AML-193 (cell line): ENCODE measurements around the gene ENO2.

Experiments used
- DNase-seq, 2 experiments: peaks; one replicate each; lab custom pipeline; 2025; lab: John Stamatoyannopoulos, UW

Gene ENO2

DNA sequence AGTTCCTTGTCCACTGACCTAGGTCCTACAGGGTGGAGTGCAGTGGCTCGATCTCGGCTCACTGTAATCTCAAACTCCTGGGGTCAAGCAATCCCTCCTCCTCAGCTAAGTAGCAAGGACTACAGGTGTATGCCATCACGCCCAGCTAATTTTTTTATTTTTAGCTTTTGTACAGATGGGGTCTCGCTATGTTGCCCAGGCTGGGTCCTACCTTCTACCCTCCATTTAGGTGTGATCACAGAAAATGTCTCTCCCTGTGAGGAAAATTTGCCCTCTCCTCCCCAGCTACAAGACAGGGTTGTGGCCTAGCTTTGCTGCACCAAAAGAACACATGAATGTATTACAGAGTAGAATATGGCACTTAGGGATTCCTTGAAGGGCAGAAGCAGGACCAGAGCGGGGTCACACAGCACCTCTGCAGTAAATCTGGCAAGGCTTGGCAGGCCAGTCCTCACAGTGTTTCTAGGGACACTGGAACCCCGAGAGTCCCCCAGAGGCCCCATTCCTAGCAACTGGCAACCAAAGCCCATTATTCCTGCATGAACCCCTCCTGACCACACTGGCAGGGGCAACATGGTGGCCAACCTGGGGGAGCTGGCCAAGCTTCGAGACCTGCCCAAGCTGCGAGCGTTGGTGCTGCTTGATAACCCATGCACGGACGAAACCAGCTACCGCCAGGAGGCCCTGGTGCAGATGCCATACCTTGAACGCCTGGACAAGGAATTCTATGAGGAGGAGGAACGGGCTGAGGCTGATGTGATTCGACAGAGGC is 2.0 kb upstream of the ENO2 start:
- no peak for DNase-seq

DNA sequence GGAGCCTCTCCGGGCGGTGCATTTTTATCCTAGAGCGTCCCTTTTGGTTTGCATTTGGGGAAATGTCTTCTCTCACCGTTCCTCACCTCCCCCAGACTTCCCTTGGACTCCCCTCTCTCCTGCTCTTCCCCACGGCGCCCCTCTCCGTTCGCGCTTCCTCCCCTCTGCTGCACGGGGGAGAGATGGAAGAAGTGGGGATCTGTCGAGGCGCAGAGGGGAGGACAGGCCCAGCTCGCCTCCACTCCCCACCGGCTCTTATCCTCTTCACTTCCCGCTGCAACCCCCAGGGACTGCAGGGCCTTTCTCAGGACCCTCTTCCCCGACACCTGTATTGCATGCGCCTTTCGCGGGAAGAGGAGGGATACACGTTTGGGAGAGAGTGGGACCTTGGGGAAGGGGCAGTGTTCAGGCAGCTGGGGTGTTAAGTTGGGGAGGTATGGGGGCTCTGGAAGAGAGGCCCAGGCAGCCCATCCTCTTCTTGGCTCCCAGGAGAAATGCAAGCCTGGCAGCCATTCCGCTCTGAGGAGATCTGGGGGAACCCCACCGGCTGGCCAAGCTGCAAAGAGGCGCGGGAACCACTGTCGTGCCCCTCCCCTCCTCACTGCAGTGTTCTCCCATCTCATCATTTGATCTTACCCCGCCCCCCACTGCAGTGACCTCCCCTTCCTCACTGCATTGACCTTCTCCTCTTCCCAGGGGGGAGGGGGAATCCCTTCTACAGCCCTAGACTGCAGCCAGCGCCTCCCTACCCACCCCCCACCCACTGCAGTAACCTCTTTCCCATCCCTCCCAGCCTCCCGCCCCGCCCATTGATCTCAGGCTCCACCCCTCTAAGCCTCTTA is 788 bp downstream of the ENO2 start:
- no peak for DNase-seq

DNA sequence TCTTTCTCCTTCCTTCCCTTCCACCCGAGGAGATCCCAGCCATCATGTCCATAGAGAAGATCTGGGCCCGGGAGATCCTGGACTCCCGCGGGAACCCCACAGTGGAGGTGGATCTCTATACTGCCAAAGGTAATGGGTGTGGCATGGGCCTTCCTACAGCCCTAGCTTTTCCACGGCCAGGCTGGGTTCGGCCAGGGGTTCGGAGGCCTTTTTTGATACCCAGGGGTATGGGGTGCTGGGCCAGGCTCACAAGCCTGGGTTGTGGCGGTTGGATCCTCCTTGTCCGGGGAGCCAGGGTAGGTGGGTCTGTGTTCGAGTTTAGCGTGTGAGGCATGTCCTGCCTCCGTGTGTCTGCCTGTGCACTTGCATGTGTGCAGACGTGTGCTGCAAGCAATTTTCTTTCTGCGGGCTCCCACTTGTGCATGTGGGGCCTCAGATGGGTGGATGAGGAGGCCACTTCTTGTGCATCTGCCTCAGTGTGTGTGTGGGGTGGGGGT is 1.5 kb downstream of the ENO2 start:
- DNase-seq, result no peak

GRCh38 chr12:6916426-6917200 is 2.2 kb downstream of the ENO2 start:
- no peak for DNase-seq

GRCh38 chr12:6917491-6918231 is 3.3 kb downstream of the ENO2 start:
- no peak for DNase-seq

DNA sequence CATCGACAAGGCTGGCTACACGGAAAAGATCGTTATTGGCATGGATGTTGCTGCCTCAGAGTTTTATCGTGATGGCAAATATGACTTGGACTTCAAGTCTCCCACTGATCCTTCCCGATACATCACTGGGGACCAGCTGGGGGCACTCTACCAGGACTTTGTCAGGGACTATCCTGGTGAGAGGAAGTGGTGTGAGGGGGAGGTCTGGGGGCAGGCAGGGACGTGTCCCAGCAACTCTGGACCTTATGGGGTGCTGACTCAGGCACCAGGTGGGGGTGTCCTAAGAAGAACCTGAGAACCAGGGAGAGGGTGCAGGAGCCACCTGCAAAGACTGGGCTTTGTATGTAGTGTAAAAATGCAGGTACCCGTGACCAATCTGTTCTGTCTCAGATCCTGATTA is 5.2 kb downstream of the ENO2 start:
- DNase-seq, result no peak

- DNase-seq, result no peak
These were observed 7.2 kb downstream of the ENO2 start for GRCh38 chr12:6921539-6921938.

DNA sequence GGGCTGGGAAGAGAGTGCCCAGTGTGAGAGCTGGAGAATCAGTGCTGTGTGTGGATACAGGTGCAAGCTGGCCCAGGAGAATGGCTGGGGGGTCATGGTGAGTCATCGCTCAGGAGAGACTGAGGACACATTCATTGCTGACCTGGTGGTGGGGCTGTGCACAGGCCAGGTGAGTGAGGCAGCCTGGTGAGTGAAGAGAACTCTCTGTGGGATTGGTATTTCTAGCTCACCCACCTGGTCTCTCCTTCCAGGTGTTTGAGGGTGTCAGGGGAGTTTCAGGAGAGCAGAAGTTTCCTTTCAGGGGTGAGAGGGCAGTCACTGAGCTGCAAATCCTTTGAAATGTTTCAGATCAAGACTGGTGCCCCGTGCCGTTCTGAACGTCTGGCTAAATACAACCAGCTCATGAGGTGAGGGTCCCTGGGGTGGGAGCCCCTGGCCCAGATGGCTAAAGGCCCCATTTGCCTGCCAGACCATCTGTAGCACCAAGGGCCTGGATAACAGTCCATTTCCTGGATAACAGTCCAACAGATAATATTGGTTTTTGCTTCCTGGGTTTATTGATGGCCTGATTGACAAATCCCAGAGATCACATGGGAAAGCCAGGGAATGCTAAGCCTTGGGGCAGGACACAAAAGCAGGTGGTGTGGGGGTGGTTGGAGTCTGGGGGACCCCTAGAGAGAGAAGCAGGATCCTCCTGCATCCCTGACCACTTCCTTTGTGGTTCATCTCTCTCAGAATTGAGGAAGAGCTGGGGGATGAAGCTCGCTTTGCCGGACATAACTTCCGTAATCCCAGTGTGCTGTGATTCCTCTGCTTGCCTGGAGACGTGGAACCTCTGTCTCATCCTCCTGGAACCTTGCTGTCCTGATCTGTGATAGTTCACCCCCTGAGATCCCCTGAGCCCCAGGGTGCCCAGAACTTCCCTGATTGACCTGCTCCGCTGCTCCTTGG is 7.9 kb downstream of the ENO2 start:
- DNase-seq, result no peak

DNA sequence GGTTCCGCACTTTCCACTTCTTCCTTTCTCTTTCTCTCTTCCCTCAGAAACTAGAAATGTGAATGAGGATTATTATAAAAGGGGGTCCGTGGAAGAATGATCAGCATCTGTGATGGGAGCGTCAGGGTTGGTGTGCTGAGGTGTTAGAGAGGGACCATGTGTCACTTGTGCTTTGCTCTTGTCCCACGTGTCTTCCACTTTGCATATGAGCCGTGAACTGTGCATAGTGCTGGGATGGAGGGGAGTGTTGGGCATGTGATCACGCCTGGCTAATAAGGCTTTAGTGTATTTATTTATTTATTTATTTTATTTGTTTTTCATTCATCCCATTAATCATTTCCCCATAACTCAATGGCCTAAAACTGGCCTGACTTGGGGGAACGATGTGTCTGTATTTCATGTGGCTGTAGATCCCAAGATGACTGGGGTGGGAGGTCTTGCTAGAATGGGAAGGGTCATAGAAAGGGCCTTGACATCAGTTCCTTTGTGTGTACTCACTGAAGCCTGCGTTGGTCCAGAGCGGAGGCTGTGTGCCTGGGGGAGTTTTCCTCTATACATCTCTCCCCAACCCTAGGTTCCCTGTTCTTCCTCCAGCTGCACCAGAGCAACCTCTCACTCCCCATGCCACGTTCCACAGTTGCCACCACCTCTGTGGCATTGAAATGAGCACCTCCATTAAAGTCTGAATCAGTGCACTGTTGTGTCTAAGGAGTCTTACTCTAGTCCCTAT is 8.8 kb downstream of the ENO2 start:
- DNase-seq, result no peak

DNA sequence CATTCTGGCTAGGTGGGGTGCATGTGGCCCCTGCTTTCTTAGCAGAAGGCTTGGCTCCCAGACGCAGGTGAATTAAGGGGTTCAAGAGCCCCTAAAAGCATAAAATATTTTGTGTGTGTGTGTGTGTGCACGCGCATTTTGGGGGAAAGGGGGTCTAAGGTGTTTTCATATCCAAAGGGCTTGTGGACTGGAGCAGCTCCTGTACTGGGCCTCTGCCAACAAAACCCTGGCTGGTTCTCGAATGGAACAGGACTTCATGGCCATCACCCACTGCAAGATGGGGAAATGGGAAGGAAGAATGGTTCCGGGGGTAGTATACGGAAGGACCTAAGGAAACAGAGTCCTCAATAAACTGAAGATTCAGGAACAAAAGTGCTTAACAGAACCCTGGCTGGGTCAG is 9.5 kb downstream of the ENO2 start:
- no peak for DNase-seq

GRCh38 chr12:6925239-6925539 is 10.8 kb downstream of the ENO2 start:
- DNase-seq, result no peak

DNA sequence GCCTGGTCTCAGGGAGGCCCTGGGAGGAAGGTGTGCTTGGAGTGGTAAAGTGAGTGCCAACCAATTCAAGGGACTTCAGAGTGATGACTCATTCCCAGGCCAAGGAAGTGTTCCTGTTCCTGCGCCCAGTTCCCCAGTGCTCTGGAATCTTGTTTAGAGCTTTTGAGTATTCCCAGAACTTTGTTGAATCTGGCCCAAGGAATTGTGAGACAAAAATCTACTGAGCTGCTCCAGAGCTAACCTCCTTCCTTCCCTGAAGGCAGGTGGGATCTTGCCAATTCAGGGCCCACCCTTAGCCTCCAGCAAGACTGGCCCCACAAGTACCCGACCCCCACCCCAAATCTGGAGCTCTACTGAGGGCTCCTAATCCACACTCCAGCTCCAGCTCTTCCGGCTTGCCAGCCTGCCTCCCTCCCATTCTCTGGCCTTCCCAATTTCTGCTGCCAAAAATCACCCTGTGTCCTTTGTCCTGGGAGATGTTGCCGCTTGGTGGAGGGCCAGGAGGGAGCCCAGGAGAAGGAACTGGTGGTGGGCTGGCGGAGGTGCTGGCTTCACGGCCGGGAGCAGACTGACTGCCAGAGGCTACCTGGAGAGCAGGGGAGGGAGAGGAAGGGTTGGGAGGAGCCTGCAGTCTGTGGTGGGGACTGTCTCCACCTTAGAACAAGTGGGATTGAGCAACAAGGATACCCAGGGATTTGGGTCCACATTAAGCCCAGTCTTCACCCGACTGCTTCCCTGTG is 11.3 kb downstream of the ENO2 start:
- DNase-seq, result no peak

GRCh38 chr12:6927379-6928021 is 13.1 kb downstream of the ENO2 start, which contains the start of gene ATN1:
ATN1 (plus strand) TSS chr12:6927959; CDS start chr12:6934002, 6,043 bp downstream.
- peak; percentile 16 to 26 for DNase-seq

DNA sequence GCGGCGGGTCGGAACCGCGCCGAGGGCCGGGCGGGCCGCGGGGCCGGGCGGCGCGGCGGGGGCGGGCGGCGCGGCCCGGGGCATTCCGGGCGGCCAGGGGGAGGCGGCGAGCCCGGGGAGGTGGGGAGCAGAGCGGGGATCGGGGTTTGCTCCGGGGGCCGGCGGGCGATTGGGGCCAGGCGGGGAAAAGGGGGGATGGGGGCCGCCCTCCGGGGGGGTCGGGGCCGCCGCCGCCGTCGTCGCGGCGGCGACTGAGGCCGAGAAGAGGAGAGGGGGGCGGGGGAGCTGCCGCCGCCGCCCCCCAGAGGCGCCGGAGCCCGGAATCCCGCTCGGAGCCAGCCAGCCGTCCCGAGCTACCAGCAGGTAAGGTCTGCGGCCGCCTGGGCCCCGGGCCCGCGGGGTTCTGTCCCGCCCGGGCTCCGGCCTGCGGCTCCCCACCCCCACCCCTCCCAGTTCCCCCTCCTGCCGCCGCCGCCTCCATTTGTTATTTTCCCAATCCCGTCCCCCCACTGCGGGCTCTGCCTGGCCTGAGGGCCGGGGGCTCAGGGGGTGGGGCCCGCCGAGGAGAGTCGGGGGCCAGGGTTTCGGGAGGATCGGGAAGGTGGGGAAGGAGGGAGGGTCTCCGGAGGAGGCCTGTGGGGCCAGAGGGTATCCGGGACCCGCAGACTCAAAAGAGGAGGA is 13.8 kb downstream of the ENO2 start:
- DNase-seq, result no peak

GRCh38 chr12:6928703-6929407 is 14.5 kb downstream of the ENO2 start:
- DNase-seq, result no peak

- DNase-seq, result no peak
These were observed 15.4 kb downstream of the ENO2 start for GRCh38 chr12:6929466-6930452.
